IPS-11a (cell line): ENCODE data around the gene LANCL2.

Experiments
- H3K4me3 ChIP-seq: one replicate; pipeline ENCODE4 v1.5.1; 2013; ENCODE audit warnings: low read depth, low read length, control low read depth

LANCL2 gene

DNA sequence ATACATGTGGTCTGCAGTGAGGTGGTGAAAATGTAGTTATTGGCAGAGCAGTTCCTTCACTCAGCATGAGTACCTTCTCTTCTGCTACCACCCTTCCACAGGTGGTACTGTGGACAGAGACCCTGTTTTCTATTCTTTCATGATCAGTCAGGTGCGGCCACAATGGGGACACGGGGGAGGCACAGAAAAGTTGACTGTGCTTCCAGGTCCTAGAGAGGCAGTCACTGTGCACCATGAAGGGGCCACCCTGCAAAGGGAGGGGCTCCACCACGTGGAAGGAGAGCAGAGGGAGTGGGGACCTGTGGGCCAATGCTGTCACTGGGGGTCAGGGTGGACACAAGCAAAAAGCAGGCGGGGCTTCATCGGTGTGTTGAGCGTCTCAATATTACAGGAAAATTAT is 3.6 kb upstream of the LANCL2 start:
- H3K4me3 ChIP-seq = no peak overlapping the region

DNA sequence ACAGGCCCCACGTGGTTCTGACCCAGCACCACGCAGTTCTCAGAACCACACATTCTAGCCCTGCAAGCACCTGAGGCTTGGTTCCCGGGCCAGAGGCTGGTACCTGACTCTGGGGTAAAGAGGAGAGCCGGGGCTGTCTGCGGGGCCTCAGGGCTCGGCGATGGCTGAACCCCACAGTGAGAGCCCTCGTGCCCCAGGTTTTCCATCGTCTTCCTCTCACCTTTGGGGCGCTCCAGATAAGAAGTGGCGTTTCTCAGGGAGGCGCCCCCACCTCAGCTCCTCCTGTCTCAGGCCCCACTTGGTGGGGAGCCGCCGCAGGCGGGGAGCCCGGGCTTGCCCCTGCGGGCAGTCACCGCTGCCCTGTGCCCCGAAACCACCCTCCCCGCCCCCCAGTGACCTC is 2.2 kb upstream of the LANCL2 start:
- H3K4me3 ChIP-seq = no peak overlapping the region

DNA sequence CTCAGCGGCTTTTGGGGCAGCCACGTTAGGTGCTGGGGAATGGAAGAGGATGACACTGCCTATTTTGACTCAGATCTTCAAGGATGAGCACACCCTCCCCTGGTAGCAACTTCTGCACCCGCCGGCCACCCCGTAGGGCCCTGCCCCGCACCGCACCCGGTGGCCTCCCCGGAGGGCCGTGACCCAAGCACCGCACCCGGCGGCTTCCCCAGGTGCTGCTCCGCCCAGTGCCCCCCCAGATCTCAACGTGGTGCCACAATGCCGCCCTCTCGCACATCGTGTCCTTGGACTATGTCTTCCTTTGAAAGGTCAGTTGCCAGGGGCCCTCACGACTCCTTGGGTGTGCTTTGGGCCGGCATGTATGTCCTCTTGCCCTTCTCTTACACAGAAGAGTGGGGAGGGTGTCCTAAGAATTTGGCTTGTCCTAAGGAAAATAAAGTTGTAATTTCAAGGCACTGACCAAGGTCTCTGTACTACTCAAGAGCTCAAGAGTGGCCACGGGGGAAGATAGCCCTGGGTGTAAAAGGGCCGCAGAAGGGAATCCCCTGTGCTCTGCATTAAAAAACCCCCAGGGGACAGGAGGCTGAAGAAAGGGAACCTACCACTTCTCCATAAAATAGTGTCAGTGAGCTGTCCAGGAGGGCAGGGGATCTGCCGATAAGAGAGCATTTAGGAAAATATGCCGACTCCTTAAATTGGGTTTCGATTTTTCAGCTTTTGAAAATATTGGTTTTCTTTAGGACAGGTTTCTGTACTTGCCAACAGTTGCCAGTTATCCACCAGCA is 1.6 kb upstream of the LANCL2 start:
- no peak overlapping the region for H3K4me3 ChIP-seq

DNA sequence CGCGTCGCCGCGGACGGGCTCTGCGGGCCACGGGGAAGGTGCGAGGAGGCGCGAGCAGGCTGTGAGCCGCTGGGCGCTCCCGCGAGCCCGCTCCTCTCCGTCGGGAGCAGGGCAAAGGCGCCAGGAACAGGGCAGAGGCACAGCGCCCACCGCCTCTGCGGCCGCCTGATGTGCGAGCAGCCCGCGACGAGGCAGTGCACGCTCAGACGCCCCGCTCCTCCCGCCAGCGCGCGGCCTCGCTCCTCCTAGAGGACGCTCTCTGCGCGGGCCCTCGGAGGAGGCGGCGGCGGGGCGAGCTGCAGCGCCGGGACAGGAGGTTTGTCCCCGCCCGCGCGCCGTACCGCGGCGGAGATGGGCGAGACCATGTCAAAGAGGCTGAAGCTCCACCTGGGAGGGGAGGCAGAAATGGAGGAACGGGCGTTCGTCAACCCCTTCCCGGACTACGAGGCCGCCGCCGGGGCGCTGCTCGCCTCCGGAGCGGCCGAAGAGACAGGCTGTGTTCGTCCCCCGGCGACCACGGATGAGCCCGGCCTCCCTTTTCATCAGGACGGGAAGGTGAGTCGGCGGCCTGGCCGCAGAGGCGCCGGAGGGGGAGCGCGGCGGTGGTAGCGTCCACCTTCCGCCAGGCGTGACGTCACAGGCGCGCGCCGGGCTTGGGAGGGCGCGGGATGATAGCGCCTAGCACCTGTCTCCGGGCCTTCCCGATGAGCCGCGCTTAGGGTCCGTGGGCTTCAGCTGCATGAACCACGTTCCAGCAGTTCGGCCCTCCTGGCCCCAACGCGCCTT is 731 bp downstream of the LANCL2 start:
- H3K4me3 ChIP-seq = peak overlapping the region; percentile 98

DNA sequence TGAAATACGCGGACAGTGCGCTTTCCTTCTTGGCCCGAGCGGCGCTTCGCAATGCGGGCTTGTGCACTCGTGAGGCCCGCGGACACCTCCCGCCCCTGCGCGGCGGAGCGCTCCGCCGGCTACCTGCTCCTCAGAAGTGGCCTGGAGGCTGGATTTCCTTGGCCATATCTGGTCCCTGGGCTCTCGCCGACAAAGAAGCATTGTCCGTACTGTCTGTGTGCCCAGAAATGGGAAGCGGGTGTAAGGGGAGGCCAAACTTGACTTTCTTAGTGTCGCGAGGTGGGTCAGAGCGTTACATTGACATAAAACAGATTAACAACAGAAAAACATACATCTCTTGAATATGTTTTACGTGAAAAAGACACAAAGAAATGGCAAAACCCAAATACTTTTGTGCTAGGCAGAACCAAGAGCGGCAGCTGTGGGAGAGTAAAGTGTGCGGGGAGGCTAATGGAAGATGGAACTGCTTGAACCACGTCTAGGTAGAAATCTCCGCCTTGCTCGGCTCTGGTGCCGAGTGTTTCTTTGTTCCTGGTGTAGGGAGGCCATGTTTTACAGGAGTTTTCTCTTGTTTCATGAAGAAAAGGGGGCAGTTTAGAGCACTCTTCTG is 1.4 kb downstream of the LANCL2 start:
- peak overlapping the region; percentile 98 for H3K4me3 ChIP-seq

DNA sequence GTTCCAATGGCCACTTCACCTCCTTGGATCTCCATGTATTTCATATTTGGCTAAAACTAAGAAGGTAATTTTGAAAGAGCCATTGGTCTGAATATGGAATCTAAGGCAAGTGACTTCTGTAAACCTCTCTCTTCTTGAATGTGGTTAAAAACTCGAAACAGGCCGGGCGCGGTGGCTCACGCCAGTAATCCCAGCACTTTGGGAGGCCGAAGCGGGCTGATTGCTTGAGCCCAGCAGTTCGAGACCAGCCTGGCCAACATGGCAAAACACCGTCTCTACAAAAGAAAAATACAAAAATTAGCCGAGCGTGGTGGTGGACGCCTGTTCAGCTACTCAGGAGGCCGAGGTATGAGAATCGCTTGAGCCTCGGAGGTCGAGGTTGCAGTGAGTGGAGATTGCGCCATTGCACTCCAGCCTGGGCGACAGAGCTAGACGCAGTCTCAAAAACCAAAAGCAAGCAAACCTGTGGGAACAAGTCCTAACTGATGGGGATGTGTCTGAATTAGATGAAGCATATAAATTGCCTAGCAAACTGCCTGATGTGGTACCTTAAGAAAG is 2.2 kb downstream of the LANCL2 start:
- H3K4me3 ChIP-seq = peak overlapping the region; percentile 98

GRCh38 chr7:55369427-55370400 is 4.6 kb downstream of the LANCL2 start:
- H3K4me3 ChIP-seq = no peak overlapping the region

DNA sequence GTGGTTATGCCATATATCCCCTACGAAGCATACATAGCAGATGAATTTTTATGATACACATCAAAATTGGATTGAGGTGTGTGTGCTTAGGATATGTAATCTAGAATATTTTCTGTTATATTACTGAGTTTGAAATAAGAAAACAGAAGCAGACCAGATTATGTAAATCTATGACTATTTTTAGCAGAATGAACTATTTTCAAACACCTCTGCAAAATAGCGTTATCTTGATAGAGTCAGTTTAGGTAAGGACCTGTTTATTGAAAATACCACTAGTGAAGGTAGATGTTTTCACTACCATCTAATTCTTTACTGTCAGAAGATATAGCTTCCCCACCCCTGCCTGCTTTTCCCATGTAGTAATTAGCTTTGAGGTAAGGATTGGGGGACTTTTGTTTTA is 9.1 kb downstream of the LANCL2 start:
- no peak overlapping the region for H3K4me3 ChIP-seq

- H3K4me3 ChIP-seq = no peak overlapping the region
Observed at GRCh38 chr7:55375237-55375636, 10.1 kb downstream of the LANCL2 start.

GRCh38 chr7:55377162-55377817 is 12.2 kb downstream of the LANCL2 start:
- no peak overlapping the region for H3K4me3 ChIP-seq

DNA sequence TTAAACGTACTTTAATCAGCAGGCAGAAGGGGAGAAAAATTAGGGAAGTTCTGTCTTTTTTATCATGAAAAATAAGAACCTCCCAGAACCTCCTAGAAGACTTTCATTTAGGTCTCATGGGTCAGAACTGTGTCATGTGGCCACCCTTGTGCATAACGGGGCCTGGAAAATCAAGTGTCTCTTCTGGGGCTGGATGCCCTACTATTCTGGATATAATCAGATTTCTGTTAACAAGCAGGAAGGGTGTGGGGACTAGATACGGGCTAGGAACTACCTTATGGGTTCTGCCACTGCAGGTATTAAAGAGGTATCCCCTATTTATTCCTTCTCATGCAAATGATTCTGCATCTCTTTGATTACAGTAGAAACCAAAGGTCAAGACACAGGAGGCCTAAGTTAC is 14.1 kb downstream of the LANCL2 start:
- no peak overlapping the region for H3K4me3 ChIP-seq

- H3K4me3 ChIP-seq = no peak overlapping the region
Observed at GRCh38 chr7:55381189-55381588, 16.1 kb downstream of the LANCL2 start.

DNA sequence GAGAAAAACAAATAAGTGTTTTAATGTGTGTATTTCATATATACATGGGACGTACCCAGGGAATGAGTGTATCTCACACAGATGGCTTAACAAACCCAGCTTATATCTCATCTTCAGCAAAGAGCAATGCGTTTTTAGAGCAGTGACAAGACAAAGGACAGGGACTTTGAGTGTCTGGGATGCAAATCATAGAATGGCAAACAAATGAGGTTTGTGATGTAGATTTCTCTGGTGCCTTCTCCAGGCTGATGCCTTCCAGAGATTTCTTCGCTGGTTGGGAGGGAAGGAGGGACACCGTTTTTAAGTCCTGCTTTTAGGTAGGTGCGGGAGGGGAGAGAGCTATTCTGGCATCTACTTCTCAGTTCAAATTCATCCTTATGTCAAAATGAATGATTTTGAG is 16.6 kb downstream of the LANCL2 start:
- H3K4me3 ChIP-seq = no peak overlapping the region

- H3K4me3 ChIP-seq = no peak overlapping the region
Observed at GRCh38 chr7:55382251-55382650, 17.1 kb downstream of the LANCL2 start.

- H3K4me3 ChIP-seq = no peak overlapping the region
Observed at GRCh38 chr7:55386541-55386940, 21.4 kb downstream of the LANCL2 start.

DNA sequence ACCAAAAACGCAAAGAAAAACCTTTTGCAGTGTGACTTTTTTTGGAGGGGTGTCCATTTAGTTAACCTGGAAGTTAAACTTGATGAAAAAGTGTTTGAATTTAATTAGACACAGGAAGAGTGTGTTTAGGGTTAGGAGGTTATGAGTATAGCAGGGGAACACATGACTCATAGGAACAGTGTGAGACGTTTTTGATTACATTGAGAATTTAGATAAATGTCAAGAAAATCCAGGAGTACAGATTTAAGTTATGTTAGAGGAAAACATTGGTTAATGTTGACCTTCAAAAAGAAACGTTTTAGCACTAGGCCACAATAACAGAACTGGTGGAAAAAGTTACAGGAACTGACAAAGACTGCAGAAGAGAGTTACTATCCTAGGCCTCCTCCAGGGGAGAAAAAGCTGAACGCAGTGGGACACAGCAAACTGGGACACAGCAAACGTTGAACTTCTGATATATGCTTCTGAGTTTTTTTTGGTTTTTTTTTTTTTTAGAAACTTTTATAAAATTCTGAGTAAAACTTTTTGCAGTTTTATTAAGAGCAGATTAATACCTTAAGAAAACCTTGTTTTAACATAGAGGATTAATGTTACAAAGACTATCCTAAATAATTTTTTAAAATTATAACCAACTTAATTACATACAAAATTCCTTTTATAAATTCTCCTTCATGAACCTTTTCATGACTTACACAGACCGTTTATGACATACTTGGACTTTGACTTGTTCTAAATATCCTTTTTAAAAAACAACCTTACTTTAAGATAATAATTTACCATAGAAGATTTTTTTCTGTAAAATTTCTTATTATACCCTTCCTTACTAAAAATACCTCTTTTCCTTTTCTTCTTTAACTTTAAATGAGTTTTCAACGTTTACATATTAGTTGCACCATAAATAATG is 22.2 kb downstream of the LANCL2 start:
- no peak overlapping the region for H3K4me3 ChIP-seq

- no peak overlapping the region for H3K4me3 ChIP-seq
Observed at GRCh38 chr7:55396233-55396785, 31.2 kb downstream of the LANCL2 start.

- H3K4me3 ChIP-seq = no peak overlapping the region
Observed at GRCh38 chr7:55397617-55398016, 32.5 kb downstream of the LANCL2 start.

- no peak overlapping the region for H3K4me3 ChIP-seq
Observed at GRCh38 chr7:55400191-55400590, 35.1 kb downstream of the LANCL2 start.
